Measurements from ENCODE around the gene COMMD10. TPM values are rescaled to one million over a fixed set of nuclear protein-coding genes. Genes with fewer than 3 reads are reported as not detected.

Gene COMMD10
- total and polyA plus RNA-seq, 4 experiments from 2014 or later = 31.4 to 54.3 (median 35.2) TPM

DNA sequence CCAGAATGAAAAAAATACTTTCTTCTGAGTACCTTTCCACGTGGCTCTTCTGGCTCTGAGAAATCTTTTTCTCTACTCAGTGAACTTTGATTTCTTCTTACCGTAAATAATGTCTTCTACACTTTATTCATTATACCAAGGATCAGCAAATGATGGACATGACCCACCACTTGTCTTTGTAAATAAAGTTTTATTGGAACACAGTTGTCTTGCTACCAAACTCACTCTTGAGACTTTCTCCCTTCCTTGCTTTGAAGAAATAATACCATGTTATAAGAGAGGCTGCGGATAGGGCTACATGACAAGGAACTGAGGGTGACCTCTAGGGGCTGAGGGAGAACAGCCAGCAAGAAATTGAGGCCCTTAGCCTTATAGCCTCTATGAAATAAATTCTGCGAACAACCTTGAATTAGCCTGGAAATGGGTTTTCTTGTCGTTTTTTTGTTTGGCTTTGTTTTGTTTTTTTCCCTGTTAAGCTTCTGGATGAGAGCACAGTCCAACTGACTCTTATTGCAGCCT, 212.5 kb downstream of the COMMD10 start:
- CTCF ChIA-PET (ENCODE audit: partially characterized antibody) = no interaction called here
- Mint-ChIP-seq H3K36me3 (peaks cover 76 to 78% of the 10 kb centered on the region in 2 donors), H3K4me3 (no peak overlapping the region), H3K27me3 (no peaks in the 10 kb centered on the region), H3K4me1 (no peaks in the 10 kb centered on the region), H3K9me3 (peaks cover 3 to 46% (median 34%) of the 10 kb centered on the region in 8 donors), H3K27ac (no peak overlapping the region)
- Histone ChIP-seq H3K4me3 (ENCODE audit: low read length in 2 of 2) (no peak overlapping the region), H3K27ac (ENCODE audit: low read depth, low read length) (no peak overlapping the region), H3K36me3 (ENCODE audit: insufficient read depth, low read length) (peaks cover 21% of the 10 kb centered on the region), H3K9me3 (ENCODE audit: control insufficient read depth in 1 of 2, low read length in 2 of 2) (no peaks in the 10 kb centered on the region), H3K27me3 (ENCODE audit: insufficient read depth, low read length) (no peaks in the 10 kb centered on the region), H3K4me1 (ENCODE audit: insufficient read depth, low read length) (no peaks in the 10 kb centered on the region)
- intact Hi-C loops (cut with micrococcal nuclease) = no loop called here
- no peak for DNase-seq
- POLR2A ChIA-PET (ENCODE audit: partially characterized antibody) = no interaction called here

DNA sequence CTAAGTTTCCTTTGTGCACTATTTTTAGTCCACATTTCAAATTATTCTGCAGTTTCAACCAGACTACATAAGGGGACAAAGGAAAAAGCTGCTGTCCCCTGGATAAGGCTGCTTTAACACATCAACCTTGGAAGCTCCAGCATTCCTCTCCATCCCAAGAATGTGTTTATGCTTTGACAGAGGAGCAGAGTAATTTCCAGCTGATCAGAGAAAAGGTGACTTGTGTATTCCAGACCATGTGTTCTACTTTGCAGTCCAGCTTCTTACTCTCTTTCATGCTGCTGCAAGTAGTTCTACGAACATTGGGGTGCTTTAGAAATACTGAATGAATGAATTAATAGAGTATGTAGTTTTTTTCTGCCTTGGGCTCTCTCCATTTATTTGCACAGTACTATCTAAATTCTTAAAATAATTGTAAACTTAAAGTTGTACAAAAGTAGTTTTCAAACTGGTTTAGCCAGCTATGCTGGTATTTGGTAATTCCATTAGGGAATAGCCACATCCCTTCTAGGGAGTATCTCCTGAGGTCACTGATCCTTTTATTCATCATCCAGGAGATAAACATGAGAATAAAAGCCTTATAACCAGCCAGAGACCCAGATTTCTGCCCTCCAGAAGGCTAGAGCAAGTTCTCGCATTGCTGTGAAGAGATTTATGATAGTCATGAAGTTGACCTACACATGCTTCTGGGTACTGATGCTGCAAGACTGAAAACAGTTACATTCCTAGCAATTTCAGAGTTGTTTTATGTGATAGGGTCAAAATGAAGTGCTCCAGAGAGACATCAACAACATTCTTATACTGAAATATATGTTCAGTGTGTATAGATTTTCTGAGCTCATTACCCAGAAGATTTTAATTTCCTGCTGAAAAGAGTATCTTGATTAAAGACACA, 215.2 kb downstream of the COMMD10 start:
- peaks cover 18% of the 10 kb centered on the region for H3K36me3 ChIP-seq (ENCODE audit: insufficient read depth, low read length)
- Mint-ChIP-seq H3K27me3 (no peaks in the 10 kb centered on the region), H3K36me3 (peaks cover 87 to 88% of the 10 kb centered on the region in 2 donors), H3K27ac (no peak overlapping the region), H3K9me3 (peaks cover 3 to 58% (median 43%) of the 10 kb centered on the region in 8 donors), H3K4me3 (no peak overlapping the region), H3K4me1 (peaks cover 0 to 1% (median 0%) of the 10 kb centered on the region in 4 donors)
- DNase-seq = no peak
- H3K4me3 ChIP-seq (ENCODE audit: low read length in 2 of 2) = no peak overlapping the region
- intact Hi-C loops (cut with micrococcal nuclease) = no loop called here
- peaks cover 0 to 3% of the 10 kb centered on the region in 2 donors for H3K9me3 ChIP-seq (ENCODE audit: control insufficient read depth in 1 of 2, low read length in 2 of 2)
- H3K27ac ChIP-seq (ENCODE audit: low read depth, low read length) = no peak overlapping the region
- no peaks in the 10 kb centered on the region for H3K27me3 ChIP-seq (ENCODE audit: insufficient read depth, low read length)
- no peaks in the 10 kb centered on the region for H3K4me1 ChIP-seq (ENCODE audit: insufficient read depth, low read length)
- ChIA-PET CTCF (ENCODE audit: partially characterized antibody) (no interaction called here), POLR2A (ENCODE audit: partially characterized antibody) (no interaction called here)

DNA sequence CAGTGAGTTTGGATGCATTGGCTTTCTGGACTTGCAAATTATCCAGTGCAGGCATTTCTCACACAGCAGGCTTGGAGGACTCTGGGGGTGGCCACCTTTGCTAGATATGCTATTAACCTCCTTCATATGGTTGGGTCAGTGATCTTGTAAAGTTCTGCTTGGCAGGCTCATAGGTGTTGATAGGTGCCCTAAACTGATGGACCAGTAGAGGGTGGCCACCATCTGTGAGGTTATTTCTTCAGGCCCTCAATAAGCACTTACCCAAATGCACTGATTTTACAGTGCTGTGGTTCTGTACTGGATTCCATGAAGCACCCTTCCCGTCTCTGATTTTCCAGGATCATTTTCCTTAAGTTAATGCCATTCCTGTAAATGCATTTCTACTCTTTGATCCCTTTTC, 216.3 kb downstream of the COMMD10 start:
- H3K27me3 Mint-ChIP-seq = no peaks in the 10 kb centered on the region
- no peak overlapping the region for H3K27ac ChIP-seq (ENCODE audit: low read depth, low read length)
- H3K9me3 ChIP-seq (ENCODE audit: control insufficient read depth in 1 of 2, low read length in 2 of 2) = peaks cover 0 to 3% of the 10 kb centered on the region in 2 donors
- H3K36me3 ChIP-seq (ENCODE audit: insufficient read depth, low read length) = peaks cover 22% of the 10 kb centered on the region
- ChIA-PET POLR2A (ENCODE audit: partially characterized antibody) (no interaction called here), CTCF (ENCODE audit: partially characterized antibody) (no interaction called here)
- H3K4me3 Mint-ChIP-seq = no peak overlapping the region
- H3K9me3 Mint-ChIP-seq = peaks cover 8 to 65% (median 49%) of the 10 kb centered on the region in 8 donors
- H3K4me1 ChIP-seq (ENCODE audit: insufficient read depth, low read length) = no peaks in the 10 kb centered on the region
- no peaks in the 10 kb centered on the region for H3K27me3 ChIP-seq (ENCODE audit: insufficient read depth, low read length)
- H3K27ac Mint-ChIP-seq = no peak overlapping the region
- DNase-seq = no peak
- peaks cover 91 to 93% of the 10 kb centered on the region in 2 donors for H3K36me3 Mint-ChIP-seq
- intact Hi-C loops (cut with micrococcal nuclease) = no loop called here
- H3K4me1 Mint-ChIP-seq = peaks cover 0 to 1% (median 0%) of the 10 kb centered on the region in 4 donors
- H3K4me3 ChIP-seq (ENCODE audit: low read length in 2 of 2) = no peak overlapping the region

DNA sequence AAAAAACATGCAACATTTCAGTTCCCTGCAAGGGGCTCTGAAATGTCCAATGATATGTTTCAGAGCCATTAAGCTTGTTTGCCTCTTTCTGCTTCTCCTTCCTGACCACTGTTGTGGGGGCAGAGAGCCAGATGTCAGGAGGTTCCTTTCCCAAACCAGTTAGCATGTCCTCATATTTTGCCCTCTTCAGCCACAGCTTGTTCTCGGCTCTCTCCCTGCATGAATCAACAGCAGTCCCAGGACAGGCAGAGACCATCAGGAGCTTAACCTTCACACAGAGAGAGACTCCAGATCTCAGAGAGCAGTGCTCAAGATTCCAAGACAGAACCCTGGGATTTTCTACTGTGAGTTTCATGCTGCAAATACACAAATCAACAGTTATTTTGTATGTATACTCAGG, 218.5 kb downstream of the COMMD10 start:
- no peak overlapping the region for H3K4me3 Mint-ChIP-seq
- peaks cover 0 to 3% of the 10 kb centered on the region in 2 donors for H3K9me3 ChIP-seq (ENCODE audit: control insufficient read depth in 1 of 2, low read length in 2 of 2)
- H3K27ac Mint-ChIP-seq = no peak overlapping the region
- H3K4me1 ChIP-seq (ENCODE audit: insufficient read depth, low read length) = no peaks in the 10 kb centered on the region
- H3K9me3 Mint-ChIP-seq = peaks cover 15 to 67% (median 51%) of the 10 kb centered on the region in 8 donors
- peaks cover 12% of the 10 kb centered on the region for H3K36me3 ChIP-seq (ENCODE audit: insufficient read depth, low read length)
- no peak overlapping the region for H3K4me3 ChIP-seq (ENCODE audit: low read length in 2 of 2)
- peaks cover 91 to 95% of the 10 kb centered on the region in 2 donors for H3K36me3 Mint-ChIP-seq
- H3K4me1 Mint-ChIP-seq = peaks cover 0 to 1% (median 0%) of the 10 kb centered on the region in 4 donors
- H3K27ac ChIP-seq (ENCODE audit: low read depth, low read length) = no peak overlapping the region
- DNase-seq = no peak
- H3K27me3 ChIP-seq (ENCODE audit: insufficient read depth, low read length) = no peaks in the 10 kb centered on the region
- CTCF ChIA-PET (ENCODE audit: partially characterized antibody) = no interaction called here
- intact Hi-C loops (cut with micrococcal nuclease) = no loop called here
- POLR2A ChIA-PET (ENCODE audit: partially characterized antibody) = no interaction called here
- no peaks in the 10 kb centered on the region for H3K27me3 Mint-ChIP-seq

DNA sequence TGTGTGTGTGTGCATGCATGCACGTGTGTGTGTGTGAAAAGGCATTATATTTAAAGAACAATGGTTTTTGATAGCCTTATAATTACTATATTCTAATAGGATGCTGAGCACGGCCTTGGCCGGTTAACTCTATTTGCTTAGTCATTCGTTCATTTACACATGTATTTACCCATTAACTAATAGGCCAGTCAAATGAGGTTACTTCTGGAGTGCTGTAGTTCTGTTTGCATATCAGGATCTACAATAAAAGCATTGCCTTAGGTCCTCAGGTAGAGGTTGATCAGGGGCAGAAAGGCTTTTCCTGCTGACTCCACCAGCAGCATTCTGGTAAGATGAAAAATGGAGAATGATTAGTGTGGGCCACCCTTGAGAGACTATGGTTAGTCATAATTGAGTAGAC, 219.0 kb downstream of the COMMD10 start:
- Histone ChIP-seq H3K4me3 (ENCODE audit: low read length in 2 of 2) (no peak overlapping the region), H3K4me1 (ENCODE audit: insufficient read depth, low read length) (no peaks in the 10 kb centered on the region), H3K36me3 (ENCODE audit: insufficient read depth, low read length) (peaks cover 9% of the 10 kb centered on the region), H3K9me3 (ENCODE audit: control insufficient read depth in 1 of 2, low read length in 2 of 2) (peaks cover 0 to 3% of the 10 kb centered on the region in 2 donors), H3K27ac (ENCODE audit: low read depth, low read length) (no peak overlapping the region), H3K27me3 (ENCODE audit: insufficient read depth, low read length) (no peaks in the 10 kb centered on the region)
- Mint-ChIP-seq H3K9me3 (peaks cover 15 to 63% (median 47%) of the 10 kb centered on the region in 8 donors), H3K27ac (peak overlapping the region in 1 of 7 donors; percentile 23), H3K27me3 (no peaks in the 10 kb centered on the region), H3K36me3 (peaks cover 87 to 92% of the 10 kb centered on the region in 2 donors), H3K4me1 (peaks cover 0 to 1% (median 0%) of the 10 kb centered on the region in 4 donors), H3K4me3 (no peak overlapping the region)
- no peak for DNase-seq
- CTCF ChIA-PET (ENCODE audit: partially characterized antibody) = no interaction called here
- POLR2A ChIA-PET (ENCODE audit: partially characterized antibody) = no interaction called here
- intact Hi-C loops (cut with micrococcal nuclease) = no loop called here

DNA sequence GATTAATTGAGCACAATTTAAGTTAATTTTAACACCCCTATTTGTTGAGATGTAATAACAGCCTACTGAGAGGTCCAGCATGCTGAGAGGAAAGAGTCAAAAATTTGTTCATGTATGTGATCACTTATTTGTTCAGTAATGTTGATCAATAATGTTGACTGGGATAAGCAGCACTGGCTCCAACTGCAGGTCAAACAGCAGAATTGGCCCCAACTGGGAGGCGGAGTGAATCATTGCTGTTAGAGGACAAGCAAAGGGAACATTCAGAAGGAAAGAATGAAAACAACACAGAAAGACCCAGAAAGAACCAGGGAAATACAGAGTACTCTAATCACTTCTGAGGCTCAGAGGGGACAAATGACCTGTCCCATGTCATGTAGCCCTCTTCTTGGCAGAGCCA, 221.1 kb downstream of the COMMD10 start:
- no peaks in the 10 kb centered on the region for H3K4me1 ChIP-seq (ENCODE audit: insufficient read depth, low read length)
- Mint-ChIP-seq H3K4me1 (peaks cover 0 to 1% (median 0%) of the 10 kb centered on the region in 4 donors), H3K27ac (peak overlapping the region in 1 of 7 donors; percentile 14), H3K36me3 (peaks cover 86 to 95% of the 10 kb centered on the region in 2 donors), H3K4me3 (no peak overlapping the region), H3K27me3 (no peaks in the 10 kb centered on the region), H3K9me3 (peaks cover 18 to 75% (median 62%) of the 10 kb centered on the region in 8 donors)
- no peak overlapping the region for H3K4me3 ChIP-seq (ENCODE audit: low read length in 2 of 2)
- H3K27me3 ChIP-seq (ENCODE audit: insufficient read depth, low read length) = no peaks in the 10 kb centered on the region
- intact Hi-C loops (cut with micrococcal nuclease) = no loop called here
- H3K36me3 ChIP-seq (ENCODE audit: insufficient read depth, low read length) = peaks cover 9% of the 10 kb centered on the region
- H3K27ac ChIP-seq (ENCODE audit: low read depth, low read length) = no peak overlapping the region
- peaks cover 0 to 3% of the 10 kb centered on the region in 2 donors for H3K9me3 ChIP-seq (ENCODE audit: control insufficient read depth in 1 of 2, low read length in 2 of 2)
- CTCF ChIA-PET (ENCODE audit: partially characterized antibody) = no interaction called here
- POLR2A ChIA-PET (ENCODE audit: partially characterized antibody) = no interaction called here
- DNase-seq = no peak

DNA sequence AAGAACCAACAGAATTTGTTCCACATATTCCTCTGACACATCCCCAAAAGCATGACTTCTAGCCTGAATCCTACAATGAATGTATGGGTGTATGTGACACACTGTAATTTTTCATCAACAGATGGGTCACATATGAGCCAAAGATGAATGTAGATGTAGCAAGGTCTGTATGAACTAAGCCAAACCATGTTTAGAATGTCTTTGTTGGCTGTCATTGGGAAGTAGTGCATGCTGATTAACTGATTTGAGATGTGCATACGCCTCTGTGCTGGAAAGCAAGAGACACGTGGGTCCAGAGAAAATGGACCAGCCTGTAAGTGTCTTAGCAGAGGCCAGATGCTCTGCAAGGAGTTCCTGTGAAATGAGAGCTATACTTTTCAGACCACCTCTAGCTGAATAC, 222.0 kb downstream of the COMMD10 start:
- H3K27ac ChIP-seq (ENCODE audit: low read depth, low read length) = no peak overlapping the region
- H3K36me3 ChIP-seq (ENCODE audit: insufficient read depth, low read length) = peaks cover 9% of the 10 kb centered on the region
- no peaks in the 10 kb centered on the region for H3K27me3 ChIP-seq (ENCODE audit: insufficient read depth, low read length)
- POLR2A ChIA-PET (ENCODE audit: partially characterized antibody) = no interaction called here
- intact Hi-C loops (cut with micrococcal nuclease) = no loop called here
- H3K9me3 ChIP-seq (ENCODE audit: control insufficient read depth in 1 of 2, low read length in 2 of 2) = peaks cover 0 to 3% of the 10 kb centered on the region in 2 donors
- H3K27ac Mint-ChIP-seq = peak overlapping the region in 1 of 7 donors; percentile 14
- H3K27me3 Mint-ChIP-seq = no peaks in the 10 kb centered on the region
- peaks cover 0 to 4% (median 2%) of the 10 kb centered on the region in 4 donors for H3K4me1 Mint-ChIP-seq
- H3K4me3 Mint-ChIP-seq = no peak overlapping the region
- H3K4me3 ChIP-seq (ENCODE audit: low read length in 2 of 2) = no peak overlapping the region
- CTCF ChIA-PET (ENCODE audit: partially characterized antibody) = no interaction called here
- no peaks in the 10 kb centered on the region for H3K4me1 ChIP-seq (ENCODE audit: insufficient read depth, low read length)
- peaks cover 86 to 95% of the 10 kb centered on the region in 2 donors for H3K36me3 Mint-ChIP-seq
- DNase-seq = no peak
- H3K9me3 Mint-ChIP-seq = peaks cover 18 to 80% (median 66%) of the 10 kb centered on the region in 8 donors

Measured in CD4-positive, alpha-beta memory T cell (primary cell).